ENCODE measurements around the gene RBMY1F.
"Not testable (repeated sequence)": the region's sequence is repeated elsewhere in the genome, so short reads cannot be mapped to it uniquely, and the experiment has no call there.

RBMY1F gene

GRCh38 chrY:22182823-22183222 is at the start of gene RBMY1F:
TSS of gene RBMY1F (minus strand) at chrY:22182923. CDS start at chrY:22180969, 1,954 bp downstream.
- H3K4me3 ChIP-seq (ENCODE audit: low read length); DNase-seq (ENCODE audit: low read depth): not testable (repeated sequence)

- H3K4me3 ChIP-seq (ENCODE audit: low read length); DNase-seq (ENCODE audit: low read depth): not testable (repeated sequence)
Measured at GRCh38 chrY:22151144-22151543, 31.6 kb downstream of the RBMY1F start.

GRCh38 chrY:22141011-22141695 is 41.6 kb downstream of the RBMY1F start:
- not testable (repeated sequence) for H3K4me3 ChIP-seq (ENCODE audit: low read length); DNase-seq (ENCODE audit: low read depth)

- DNase-seq (ENCODE audit: low read depth); H3K4me3 ChIP-seq (ENCODE audit: low read length): not testable (repeated sequence)
Measured at GRCh38 chrY:22134719-22135118, 48.0 kb downstream of the RBMY1F start.

- not testable (repeated sequence) for DNase-seq (ENCODE audit: low read depth); H3K4me3 ChIP-seq (ENCODE audit: low read length)
Measured at GRCh38 chrY:22130494-22130893, 52.2 kb downstream of the RBMY1F start.

All from AG10803 (cell line).